IPS-18a (cell line): Measurements from ENCODE around the gene B3GNT5.
A peak's percentile ranks its signal among the peaks of the same experiment; 100 is the strongest.

Experiments used
- H3K27ac ChIP-seq: one replicate; pipeline ENCODE4 v1.5.1; 2013; ENCODE audit warnings: low read length
- H3K27me3 ChIP-seq: one replicate; pipeline ENCODE4 v1.6.1; 2013; ENCODE audit warnings: mild to moderate bottlenecking, low read length; ENCODE audit not compliant: control insufficient read depth, insufficient read depth
- H3K36me3 ChIP-seq: one replicate; pipeline ENCODE4 v1.6.1; 2013; ENCODE audit warnings: low read depth, low read length; ENCODE audit not compliant: control insufficient read depth
- H3K4me1 ChIP-seq: one replicate; pipeline ENCODE4 v1.6.1; 2013; ENCODE audit warnings: low read depth, low read length; ENCODE audit not compliant: control insufficient read depth
- H3K4me3 ChIP-seq: one replicate; pipeline ENCODE4 v1.5.1; 2013; ENCODE audit warnings: low read length
- H3K9ac ChIP-seq: one replicate; pipeline ENCODE4 v1.6.1; 2013; ENCODE audit warnings: mild to moderate bottlenecking, low read length, moderate library complexity
- H3K9me3 ChIP-seq: one replicate; pipeline ENCODE4 v1.6.1; 2013; ENCODE audit warnings: low read depth, low read length; ENCODE audit not compliant: control insufficient read depth

Gene B3GNT5

GRCh38 chr3:183283886-183284285 is 30.8 kb downstream of the B3GNT5 start:
- Histone ChIP-seq H3K9me3 (no peaks in the 10 kb centered on the region), H3K36me3 (no peaks in the 10 kb centered on the region), H3K4me3 (no peak overlapping the region), H3K9ac (no peak overlapping the region), H3K27me3 (no peaks in the 10 kb centered on the region), H3K27ac (no peak overlapping the region), H3K4me1 (peaks cover 4% of the 10 kb centered on the region)

GRCh38 chr3:183284570-183284969 is 31.5 kb downstream of the B3GNT5 start:
- Histone ChIP-seq H3K36me3 (no peaks in the 10 kb centered on the region), H3K9ac (no peak overlapping the region), H3K27me3 (no peaks in the 10 kb centered on the region), H3K4me1 (peaks cover 4% of the 10 kb centered on the region), H3K4me3 (no peak overlapping the region), H3K27ac (no peak overlapping the region), H3K9me3 (no peaks in the 10 kb centered on the region)

GRCh38 chr3:183285318-183285717 is 32.3 kb downstream of the B3GNT5 start:
- Histone ChIP-seq H3K27me3 (no peaks in the 10 kb centered on the region), H3K4me1 (peaks cover 4% of the 10 kb centered on the region), H3K36me3 (no peaks in the 10 kb centered on the region), H3K9ac (no peak overlapping the region), H3K4me3 (no peak overlapping the region), H3K27ac (no peak overlapping the region), H3K9me3 (no peaks in the 10 kb centered on the region)

GRCh38 chr3:183285828-183286457 is 32.9 kb downstream of the B3GNT5 start:
- H3K4me3 ChIP-seq = no peak overlapping the region
- no peaks in the 10 kb centered on the region for H3K27me3 ChIP-seq
- H3K4me1 ChIP-seq = peaks cover 4% of the 10 kb centered on the region
- no peaks in the 10 kb centered on the region for H3K9me3 ChIP-seq
- no peak overlapping the region for H3K9ac ChIP-seq
- no peaks in the 10 kb centered on the region for H3K36me3 ChIP-seq
- H3K27ac ChIP-seq = no peak overlapping the region

DNA sequence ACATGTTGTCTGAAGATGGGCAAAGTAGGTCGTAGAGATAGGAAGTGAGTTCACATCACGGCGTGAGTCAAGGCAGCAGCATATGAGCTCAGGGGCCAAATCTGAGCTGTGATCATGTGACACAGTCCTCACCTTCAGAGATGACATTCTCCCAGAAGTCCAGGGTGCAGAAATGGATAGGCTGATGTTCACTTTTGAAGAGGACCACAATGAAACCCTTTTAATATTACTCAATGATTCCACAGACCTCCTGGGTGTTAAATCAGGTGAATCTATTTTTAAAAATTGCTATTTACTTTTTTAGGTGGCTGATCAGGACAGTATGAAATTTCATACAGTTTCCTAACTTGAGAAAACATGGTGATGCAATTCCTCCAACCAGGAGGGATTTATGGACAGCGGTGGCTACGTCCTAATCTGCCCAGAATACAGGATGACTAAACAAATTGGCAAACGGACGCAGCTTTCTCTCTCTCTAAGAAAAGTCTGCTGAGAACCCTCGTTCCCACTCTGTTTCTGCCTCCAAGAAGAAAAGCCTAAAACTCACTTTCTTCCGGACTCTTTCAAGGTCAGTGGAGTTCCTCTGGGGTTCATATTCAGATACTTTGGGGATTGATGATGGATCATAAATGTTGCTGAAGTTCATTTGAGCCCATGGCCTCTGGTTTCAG is 34.4 kb downstream of the B3GNT5 start:
- no peak overlapping the region for H3K9ac ChIP-seq
- no peak overlapping the region for H3K27ac ChIP-seq

GRCh38 chr3:183288117-183288516 is 35.1 kb downstream of the B3GNT5 start:
- Histone ChIP-seq H3K36me3 (no peaks in the 10 kb centered on the region), H3K9ac (no peak overlapping the region), H3K27me3 (no peaks in the 10 kb centered on the region), H3K4me3 (no peak overlapping the region), H3K9me3 (no peaks in the 10 kb centered on the region), H3K27ac (no peak overlapping the region), H3K4me1 (no peaks in the 10 kb centered on the region)

More for the DNA sequence above, 34.4 kb downstream of the B3GNT5 start:
- Histone ChIP-seq H3K36me3 (no peaks in the 10 kb centered on the region), H3K27me3 (no peaks in the 10 kb centered on the region), H3K4me3 (no peak overlapping the region), H3K4me1 (no peaks in the 10 kb centered on the region), H3K9me3 (no peaks in the 10 kb centered on the region)

- Histone ChIP-seq H3K9ac (no peak overlapping the region), H3K4me1 (no peaks in the 10 kb centered on the region), H3K27me3 (no peaks in the 10 kb centered on the region), H3K27ac (no peak overlapping the region), H3K36me3 (no peaks in the 10 kb centered on the region), H3K9me3 (no peaks in the 10 kb centered on the region), H3K4me3 (no peak overlapping the region)
Observed at GRCh38 chr3:183290216-183290615, 37.2 kb downstream of the B3GNT5 start.

- Histone ChIP-seq H3K4me3 (no peak overlapping the region), H3K9me3 (no peaks in the 10 kb centered on the region), H3K27ac (no peak overlapping the region)
Observed at GRCh38 chr3:183291497-183292031, 38.5 kb downstream of the B3GNT5 start.

GRCh38 chr3:183293966-183294365 is 40.9 kb downstream of the B3GNT5 start:
- Histone ChIP-seq H3K27me3 (no peaks in the 10 kb centered on the region), H3K36me3 (no peaks in the 10 kb centered on the region), H3K9me3 (no peaks in the 10 kb centered on the region), H3K4me3 (no peak overlapping the region), H3K27ac (no peak overlapping the region), H3K4me1 (peaks cover 14% of the 10 kb centered on the region), H3K9ac (no peak overlapping the region)

More at GRCh38 chr3:183291497-183292031, 38.5 kb downstream of the B3GNT5 start:
- no peaks in the 10 kb centered on the region for H3K4me1 ChIP-seq
- H3K9ac ChIP-seq = no peak overlapping the region
- H3K27me3 ChIP-seq = no peaks in the 10 kb centered on the region
- no peaks in the 10 kb centered on the region for H3K36me3 ChIP-seq

DNA sequence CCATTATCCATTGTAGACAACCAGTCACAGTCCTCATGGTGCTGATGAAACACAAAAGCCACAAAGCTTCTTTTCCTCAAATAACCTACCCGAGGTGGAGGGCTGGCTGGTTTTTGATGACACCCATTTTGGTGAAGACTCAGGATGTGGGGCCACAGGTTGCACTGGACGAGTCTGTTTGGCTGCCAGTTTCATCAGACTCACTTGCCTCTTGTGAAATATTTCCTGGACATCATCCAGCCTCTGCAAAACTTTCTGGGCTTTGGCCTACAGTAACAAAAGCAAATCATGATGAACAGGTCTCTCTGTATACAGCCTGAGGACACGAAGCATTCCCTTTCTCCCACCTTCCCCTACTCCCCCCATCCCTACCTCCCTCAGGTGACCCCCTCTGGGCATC is 42.2 kb downstream of the B3GNT5 start:
- Histone ChIP-seq H3K27ac (no peak overlapping the region), H3K4me3 (no peak overlapping the region), H3K4me1 (peaks cover 16% of the 10 kb centered on the region), H3K27me3 (no peaks in the 10 kb centered on the region), H3K9me3 (no peaks in the 10 kb centered on the region), H3K9ac (no peak overlapping the region), H3K36me3 (no peaks in the 10 kb centered on the region)

- Histone ChIP-seq H3K27me3 (no peaks in the 10 kb centered on the region), H3K27ac (no peak overlapping the region), H3K4me1 (peaks cover 16% of the 10 kb centered on the region), H3K4me3 (no peak overlapping the region), H3K36me3 (no peaks in the 10 kb centered on the region), H3K9ac (no peak overlapping the region), H3K9me3 (no peaks in the 10 kb centered on the region)
Observed at GRCh38 chr3:183296944-183297343, 43.9 kb downstream of the B3GNT5 start.

- H3K36me3 ChIP-seq = no peaks in the 10 kb centered on the region
- peak overlapping the region; percentile 34 for H3K9ac ChIP-seq
- no peak overlapping the region for H3K4me3 ChIP-seq
- peak overlapping the region; percentile 17 for H3K27ac ChIP-seq
- H3K27me3 ChIP-seq = no peaks in the 10 kb centered on the region
- H3K9me3 ChIP-seq = no peaks in the 10 kb centered on the region
- peaks cover 16% of the 10 kb centered on the region for H3K4me1 ChIP-seq
Observed at GRCh38 chr3:183298701-183299153, 45.7 kb downstream of the B3GNT5 start.
